Left cardiac atrium (tissue), 4 donors: ENCODE results near the gene LSM11. TPM values are rescaled to one million over a fixed set of nuclear protein-coding genes. Genes with fewer than 3 reads are reported as not detected.

Source experiments
- ATAC-seq, 2 donors: fragments of 200-7000 bp; cut with Tn5 transposase; one replicate each; pipeline ENCODE4 v1.9.1; 2020; ENCODE audit warnings: mild to moderate bottlenecking in 2 of 2, moderate library complexity in 2 of 2
- DNase-seq: peaks from one replicate; pipeline ENCODE4 v3.0.0-alpha.2; 2020
- intact Hi-C, 2 donors: fragments of 100-400 bp; cut with DNase I; formaldehyde crosslinking; loops; one replicate each; pipeline versions ENCODE4 v1.14.1 to v1.15.1; 2022 to 2023
- total RNA-seq, 2 donors: library from RNA; stranded (reverse); fragmentation: NEBNext Ultra II Directional; extraction: Animal tissue kit (Norgen Biotek cat#: 25700); gene quantifications; one replicate each; pipeline ENCODE4 v1.2.1, GENCODE V29; 2021
- donor health status: DM: no; HTN: yes; CAD: no.
- donor health status: DM: no; HTN: yes; CAD: no; lungs with severe emphysema.
- donor health status: DM: yes; HTN: yes; CAD: no.
- donor health status: Dilated cardiomyopathy.

LSM11 gene
- total RNA-seq, 2 donors from 2014 or later: 2.2 to 2.8 TPM

DNA sequence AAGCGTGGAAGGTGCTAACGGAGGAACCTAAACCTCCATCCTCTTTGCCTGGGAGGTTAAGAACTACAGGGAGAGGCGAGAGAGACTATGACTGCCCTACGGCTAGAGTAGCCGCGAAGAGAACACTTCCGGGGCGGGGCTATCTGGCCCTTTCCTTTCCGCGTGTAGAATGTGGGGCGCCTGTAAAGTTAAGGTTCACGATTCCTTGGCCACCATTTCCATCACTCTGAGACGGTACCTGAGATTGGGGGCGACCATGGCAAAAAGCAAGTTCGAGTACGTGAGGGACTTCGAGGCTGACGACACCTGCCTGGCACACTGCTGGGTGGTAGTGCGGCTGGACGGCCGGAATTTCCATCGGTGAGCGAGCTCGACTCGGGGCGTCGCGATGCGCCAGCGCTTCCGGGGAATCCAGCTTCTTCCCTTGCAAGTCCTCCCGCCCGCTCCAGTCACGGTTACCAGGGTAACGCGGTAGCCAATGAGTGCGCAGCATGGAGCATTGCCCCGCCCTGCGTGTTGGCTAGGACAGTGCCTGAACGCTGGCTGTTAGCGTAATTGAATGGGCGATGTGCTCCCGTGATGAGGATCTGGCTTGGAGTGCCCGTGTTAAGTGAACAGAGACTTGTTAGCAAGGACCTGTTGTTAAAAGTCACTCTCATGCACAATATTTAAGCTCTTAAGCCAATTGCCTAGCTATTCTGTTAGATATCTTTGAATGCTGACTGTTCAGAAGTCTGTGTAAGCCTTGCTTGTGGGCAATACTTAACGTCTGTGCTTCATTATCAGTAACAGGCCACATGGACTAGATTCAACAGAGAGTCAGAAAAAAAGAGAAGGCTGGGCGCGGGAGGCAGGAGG is 12.0 kb upstream of the LSM11 start, which contains the start of gene THG1L:
Gene THG1L (plus strand): TSS at position 149 of the 858 bp plus-strand sequence. CDS start 21 bp downstream, at position 170.
- DNase-seq (peak; percentile 98), ATAC-seq (peak; percentile 99 to 100)
- intact Hi-C loops: no loop called here

DNA sequence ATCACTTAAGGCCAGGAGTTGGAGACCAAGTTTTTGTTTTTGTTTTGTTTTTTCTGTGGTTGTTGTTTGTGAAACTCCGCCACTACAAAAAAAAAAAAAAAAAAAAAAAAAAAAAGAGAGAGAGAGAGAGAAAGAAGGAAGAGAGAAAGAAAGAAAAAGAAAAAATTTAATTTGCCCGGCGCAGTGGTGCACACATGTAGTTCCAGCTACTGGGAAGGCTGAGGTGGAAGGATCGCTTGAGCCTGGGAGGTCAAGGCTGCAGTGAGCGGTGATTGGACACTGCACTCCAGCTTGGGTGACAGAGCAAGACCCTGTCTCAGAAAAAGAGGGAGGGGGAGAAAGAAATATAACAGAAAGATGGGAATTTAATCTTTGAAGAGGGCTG is 11.4 kb upstream of the LSM11 start:
- DNase-seq (no peak), ATAC-seq (no peak)
- intact Hi-C loops: no loop called here

GRCh38 chr5:157732596-157733262 is 10.8 kb upstream of the LSM11 start:
- DNase-seq (no peak), ATAC-seq (no peak)
- intact Hi-C loops: no loop called here

- intact Hi-C loops: no loop called here
- DNase-seq (no peak), ATAC-seq (no peak)
Observed at GRCh38 chr5:157734436-157734835, 9.1 kb upstream of the LSM11 start.

DNA sequence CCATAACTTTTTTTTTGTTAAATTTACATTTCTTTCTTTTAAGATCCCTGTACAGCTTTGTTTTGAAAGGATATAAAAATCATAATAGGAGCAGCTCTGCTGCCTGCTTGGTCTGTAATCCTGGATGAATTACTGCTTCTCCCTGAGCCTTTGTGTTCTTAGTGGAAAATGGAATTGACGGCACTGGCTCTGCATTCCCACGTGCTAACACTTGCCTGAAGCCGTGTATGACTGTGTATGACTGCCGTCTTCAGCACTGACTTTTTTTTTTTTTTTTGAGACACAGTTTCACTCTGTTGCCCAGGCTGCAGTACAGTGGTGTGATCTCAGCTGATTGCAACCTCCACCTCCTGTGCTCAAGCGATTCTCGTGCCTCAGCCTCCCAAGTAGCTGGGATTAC is 7.5 kb upstream of the LSM11 start:
- DNase-seq (no peak), ATAC-seq (no peak)
- intact Hi-C loops: no loop called here

DNA sequence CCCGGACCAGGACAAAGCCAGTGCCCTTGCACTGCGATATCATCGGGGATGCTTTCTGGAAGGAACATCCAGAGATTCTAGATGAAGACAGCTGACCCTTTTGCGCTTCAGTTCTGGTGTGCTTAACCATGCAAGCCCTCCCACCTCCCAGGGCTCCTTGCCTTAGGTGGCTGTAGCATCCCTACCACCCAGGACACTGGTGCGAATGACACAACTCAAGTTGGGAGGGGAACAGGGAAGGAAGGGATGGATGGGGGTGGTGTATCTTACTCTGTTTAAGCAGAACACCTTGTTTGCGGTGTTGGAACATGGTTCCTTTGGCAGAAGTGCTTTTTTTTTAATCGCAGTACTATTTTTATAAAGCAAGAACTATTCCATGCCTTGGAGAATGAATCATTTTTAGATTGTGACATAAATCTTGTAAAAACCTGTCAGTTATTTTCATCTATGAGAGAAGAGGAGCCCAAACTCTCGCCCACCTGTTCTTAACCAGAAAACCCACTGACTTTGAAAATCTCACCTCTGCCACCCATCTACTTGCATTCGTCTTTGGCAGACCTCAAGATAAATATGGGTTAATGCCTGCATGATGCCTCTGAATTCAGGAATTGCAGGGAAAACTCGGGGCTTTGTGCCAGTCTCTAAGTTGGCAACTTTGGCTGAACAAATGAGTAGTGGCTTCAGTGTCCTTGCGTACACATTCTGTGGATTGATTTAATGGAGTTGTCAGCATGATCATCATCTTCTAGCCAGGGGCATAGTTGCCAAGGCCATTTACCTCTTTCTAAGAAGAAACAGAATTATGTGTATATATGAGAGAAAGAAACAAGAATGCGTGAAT is 3.9 kb upstream of the LSM11 start:
- DNase-seq (no peak), ATAC-seq (no peak)
- intact Hi-C loops: no loop called here

DNA sequence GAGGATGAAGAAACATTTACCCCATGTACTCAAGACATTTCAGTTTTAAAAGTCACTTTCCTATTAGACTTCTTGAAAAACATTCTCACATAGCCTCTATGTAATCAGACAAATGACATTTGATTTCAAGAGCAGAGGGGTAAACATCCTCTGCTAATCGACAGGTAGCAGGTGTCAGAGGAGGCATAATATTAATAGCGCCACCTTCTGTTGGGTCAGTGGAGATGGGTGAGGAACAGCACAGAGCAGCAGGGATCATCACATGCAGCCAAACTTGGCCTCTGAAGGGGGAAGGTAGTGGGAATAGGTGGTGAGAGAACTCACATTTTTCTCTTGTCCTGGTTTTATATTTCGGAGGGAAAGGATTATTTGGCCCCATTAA is 3.3 kb upstream of the LSM11 start:
- ATAC-seq: no peak
- no peak for DNase-seq
- intact Hi-C loops: no loop called here

- ATAC-seq (no peak), DNase-seq (no peak)
- intact Hi-C loops: no loop called here
Observed at GRCh38 chr5:157741131-157741530, 2.4 kb upstream of the LSM11 start.

GRCh38 chr5:157744051-157745011 is 819 bp downstream of the LSM11 start:
- DNase-seq: peak; percentile 28
- ATAC-seq: peak in 1 of 2 donors; percentile 25

DNA sequence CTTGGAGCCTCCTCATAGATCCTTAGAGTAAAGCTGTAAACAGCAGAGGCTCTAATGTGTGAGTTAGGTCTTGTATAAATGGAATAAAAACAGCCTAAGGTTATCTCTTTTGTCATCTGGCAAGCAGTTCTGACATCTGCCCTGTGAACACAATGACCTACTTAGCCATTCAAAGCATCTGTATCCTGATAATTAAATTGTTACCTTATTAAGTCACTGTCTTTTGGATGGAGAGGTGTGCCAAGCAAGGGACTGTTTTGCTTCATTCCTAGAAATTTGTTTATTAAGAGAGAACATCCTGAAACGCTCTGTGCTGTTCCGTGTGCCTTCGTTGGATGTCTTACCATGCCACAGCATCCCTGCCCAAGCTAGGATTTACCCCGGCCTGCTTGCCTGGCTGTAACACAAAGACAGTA is 1.5 kb downstream of the LSM11 start:
- DNase-seq (no peak), ATAC-seq (no peak)
- intact Hi-C loops: no loop called here

More at GRCh38 chr5:157744051-157745011, 819 bp downstream of the LSM11 start:
- intact Hi-C loops: no loop called here

DNA sequence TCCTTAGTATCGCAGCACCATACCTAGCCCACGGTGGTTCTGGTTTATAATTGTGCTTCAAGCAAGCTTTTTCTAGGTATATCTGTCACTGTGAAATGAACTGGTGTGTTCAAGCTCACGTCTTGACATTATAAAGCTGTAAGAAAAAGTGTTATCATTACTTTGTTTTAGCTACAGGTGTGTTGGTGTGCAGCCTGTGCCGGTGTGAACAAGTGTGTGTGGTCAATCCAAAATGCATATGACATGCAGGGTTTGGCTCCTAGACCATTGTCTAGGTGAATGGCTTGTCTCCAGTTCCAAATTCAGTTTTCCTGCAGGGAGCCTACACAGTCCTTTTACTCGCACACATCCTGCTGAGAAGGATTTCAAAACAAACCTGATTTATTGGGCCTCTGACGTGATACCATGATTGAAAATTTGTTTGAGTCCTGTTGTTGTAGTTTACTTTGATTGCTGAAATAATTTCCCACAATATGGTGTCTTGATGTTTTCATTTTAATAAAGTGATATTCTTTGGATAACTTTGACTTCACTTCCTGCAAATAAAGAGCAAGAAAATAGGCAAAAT is 3.7 kb downstream of the LSM11 start:
- intact Hi-C loops: no loop called here
- ATAC-seq: no peak
- DNase-seq: no peak

- intact Hi-C loops: no loop called here
- ATAC-seq (no peak), DNase-seq (no peak)
Observed at GRCh38 chr5:157747766-157748700, 4.5 kb downstream of the LSM11 start.

DNA sequence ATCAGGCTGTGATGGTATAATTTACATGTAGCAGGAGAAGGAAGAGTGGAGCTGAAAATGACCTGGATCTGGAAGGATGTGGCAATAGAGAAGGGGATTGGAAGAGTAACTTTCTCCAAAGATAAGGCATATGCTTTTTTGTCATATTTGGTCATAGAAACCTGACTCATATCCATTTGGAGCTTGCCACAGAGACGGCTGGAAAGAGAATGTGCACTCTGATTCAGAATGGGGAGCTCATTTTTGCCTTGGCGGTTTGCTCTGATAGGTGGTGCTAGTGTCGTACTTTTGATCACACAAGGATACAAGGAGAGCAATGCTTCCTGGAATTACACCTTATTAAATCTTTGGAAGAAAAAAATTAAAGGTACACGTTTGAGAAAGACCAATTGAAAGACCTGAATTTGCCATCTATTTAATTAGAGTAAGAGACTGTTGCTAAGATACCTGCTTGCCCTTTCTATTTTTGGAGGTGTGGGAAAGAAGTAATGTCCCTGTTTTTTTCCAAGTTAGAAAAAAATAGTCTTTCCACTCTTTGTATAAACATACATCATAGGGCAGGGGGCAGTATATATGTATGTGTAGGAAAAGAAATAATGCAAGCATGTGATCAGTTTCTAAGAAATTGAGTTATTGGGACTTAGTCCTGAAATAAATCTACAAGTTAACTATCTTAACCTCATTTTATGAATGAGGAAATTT is 5.4 kb downstream of the LSM11 start:
- intact Hi-C loops: no loop called here
- no peak for ATAC-seq
- DNase-seq: no peak

DNA sequence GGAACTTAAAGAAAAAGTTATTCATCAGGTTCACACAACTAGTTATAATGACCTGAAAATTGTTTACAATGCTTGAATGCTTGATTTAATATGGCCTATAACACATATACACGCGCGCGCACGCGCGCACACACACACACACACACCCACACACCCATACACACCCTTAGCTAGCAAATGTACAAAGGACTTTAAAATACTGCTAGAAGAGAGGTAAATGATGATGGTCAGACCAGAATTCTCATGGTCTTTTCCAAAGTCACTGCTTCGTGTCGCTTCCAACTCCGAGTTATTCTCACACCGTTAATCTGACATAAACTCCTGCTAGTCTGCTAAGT is 5.9 kb downstream of the LSM11 start:
- intact Hi-C loops: no loop called here
- no peak for ATAC-seq

GRCh38 chr5:157750320-157750719 is 6.8 kb downstream of the LSM11 start:
- ATAC-seq (no peak), DNase-seq (no peak)
- intact Hi-C loops: no loop called here

More for the DNA sequence above, 5.9 kb downstream of the LSM11 start:
- DNase-seq: no peak

- DNase-seq (no peak), ATAC-seq (no peak)
- intact Hi-C loops: no loop called here
Observed at GRCh38 chr5:157756122-157756521, 12.6 kb downstream of the LSM11 start.

GRCh38 chr5:157758706-157759105 is 15.2 kb downstream of the LSM11 start:
- DNase-seq: no peak
- intact Hi-C loops: no loop called here
- ATAC-seq: no peak
